ENCODE results near the gene NCAM2.

DNA sequence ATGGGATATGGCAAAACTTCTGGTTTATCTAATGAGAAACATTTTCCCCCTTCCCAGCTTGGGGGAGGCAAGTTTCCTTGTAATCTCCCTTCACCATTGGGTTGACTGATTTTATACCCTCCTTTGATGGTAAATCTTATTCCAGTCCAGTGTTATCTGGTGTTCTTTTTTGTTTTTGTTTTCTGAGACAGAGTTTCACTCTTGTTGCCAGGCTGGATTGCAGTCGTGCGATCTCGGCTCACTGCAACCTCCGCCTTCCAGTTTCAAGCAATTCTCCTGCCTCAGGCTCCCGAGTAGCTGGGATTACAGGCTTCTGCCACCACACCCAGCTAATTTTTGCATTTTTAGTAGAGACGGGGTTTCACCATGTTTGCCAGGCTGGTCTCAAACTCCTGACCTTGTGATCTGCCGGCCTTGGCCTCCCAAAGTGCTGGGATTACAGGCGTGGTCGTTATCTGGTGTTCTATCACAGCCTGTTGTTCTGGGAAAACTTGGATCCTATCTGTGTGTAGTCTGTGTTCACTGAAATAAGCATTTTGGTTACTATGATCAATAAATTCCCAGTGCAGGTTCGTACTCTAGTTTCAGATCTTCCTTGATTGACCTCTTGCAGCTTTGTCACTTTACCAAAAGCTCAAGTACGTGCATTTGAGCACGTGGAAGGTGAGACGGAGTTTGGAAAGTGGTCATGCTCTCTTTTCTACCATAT lies 281.1 kb downstream of the NCAM2 start:
- TF ChIP-seq, protein P1, sequence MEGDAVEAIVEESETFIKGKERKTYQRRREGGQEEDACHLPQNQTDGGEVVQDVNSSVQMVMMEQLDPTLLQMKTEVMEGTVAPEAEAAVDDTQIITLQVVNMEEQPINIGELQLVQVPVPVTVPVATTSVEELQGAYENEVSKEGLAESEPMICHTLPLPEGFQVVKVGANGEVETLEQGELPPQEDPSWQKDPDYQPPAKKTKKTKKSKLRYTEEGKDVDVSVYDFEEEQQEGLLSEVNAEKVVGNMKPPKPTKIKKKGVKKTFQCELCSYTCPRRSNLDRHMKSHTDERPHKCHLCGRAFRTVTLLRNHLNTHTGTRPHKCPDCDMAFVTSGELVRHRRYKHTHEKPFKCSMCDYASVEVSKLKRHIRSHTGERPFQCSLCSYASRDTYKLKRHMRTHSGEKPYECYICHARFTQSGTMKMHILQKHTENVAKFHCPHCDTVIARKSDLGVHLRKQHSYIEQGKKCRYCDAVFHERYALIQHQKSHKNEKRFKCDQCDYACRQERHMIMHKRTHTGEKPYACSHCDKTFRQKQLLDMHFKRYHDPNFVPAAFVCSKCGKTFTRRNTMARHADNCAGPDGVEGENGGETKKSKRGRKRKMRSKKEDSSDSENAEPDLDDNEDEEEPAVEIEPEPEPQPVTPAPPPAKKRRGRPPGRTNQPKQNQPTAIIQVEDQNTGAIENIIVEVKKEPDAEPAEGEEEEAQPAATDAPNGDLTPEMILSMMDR (IDR thresholded peaks at IDR 0.05; ENCODE audit: low read length) = no peak
- TF ChIP-seq EZH2 (IDR thresholded peaks at IDR 0.05; ENCODE audit: borderline replicate concordance, low read length) = no peak

Measured in OCI-LY1 (cell line).